OCI-LY3 (cell line): ENCODE measurements around the gene CMTM4.
"Not testable (repeated sequence)": the region's sequence is repeated elsewhere in the genome, so short reads cannot be mapped to it uniquely, and the experiment has no call there.

ENCODE experiments used
- H2AFZ ChIP-seq: fragments of 200-600, 300-600 bp; shearing (Covaris generic); 2 replicates; pipeline ENCODE4 v1.6.0; 2014; ENCODE audit warnings: antibody characterized with exemption, low read depth, low read length
- H3K27ac ChIP-seq: fragments of 200-600, 300-600 bp; sonication (generic); 2 replicates; pipeline ENCODE4 v1.5.1; 2014; ENCODE audit warnings: mild to moderate bottlenecking, low read length, moderate library complexity, mixed read lengths
- H3K27me3 ChIP-seq: fragments of 200-600, 300-600 bp; sonication (generic); 2 replicates; pipeline ENCODE4 v1.6.1; 2014; ENCODE audit warnings: low read depth, low read length, mixed read lengths
- H3K36me3 ChIP-seq: fragments of 200-600, 300-600 bp; sonication (generic); replicated peaks from 2 replicates; pipeline ENCODE3; 2014; ENCODE audit warnings: low read depth, low read length, mixed read lengths
- H3K4me1 ChIP-seq: fragments of 300-600, 200-600 bp; sonication (generic); 2 replicates; pipeline ENCODE4 v1.6.1; 2014; ENCODE audit warnings: low read length, mixed read lengths
- H3K4me2 ChIP-seq: fragments of 200-600, 300-600 bp; sonication (generic); 2 replicates; pipeline ENCODE4 v1.6.1; 2014; ENCODE audit warnings: low read length, mixed read lengths
- H3K4me3 ChIP-seq: fragments of 300-600, 200-600 bp; sonication (generic); 2 replicates; pipeline ENCODE4 v1.5.1; 2014; ENCODE audit warnings: antibody characterized with exemption, mild to moderate bottlenecking, low read length, moderate library complexity
- H3K79me2 ChIP-seq: fragments of 300-600, 200-600 bp; shearing (Covaris generic); 2 replicates; pipeline ENCODE4 v1.6.1; 2014; ENCODE audit warnings: mild to moderate bottlenecking, low read length, mixed read lengths
- H3K9ac ChIP-seq: fragments of 300-600, 200-600 bp; shearing (Covaris generic); 2 replicates; pipeline ENCODE4 v1.6.0; 2014; ENCODE audit warnings: mild to moderate bottlenecking, low read length, moderate library complexity
- H3K9me3 ChIP-seq: fragments of 200-600, 300-600 bp; shearing (Covaris generic); 2 replicates; pipeline ENCODE4 v1.6.1; 2014; ENCODE audit warnings: low read length, mixed read lengths; ENCODE audit not compliant: insufficient read depth
- H4K20me1 ChIP-seq: fragments of 200-600, 300-600 bp; sonication (generic); 2 replicates; pipeline ENCODE4 v1.6.1; 2016; ENCODE audit warnings: low read length, mixed read lengths; ENCODE audit not compliant: insufficient read depth
- EZH2phosphoT487 ChIP-seq: fragments of 200-600 bp; shearing (Covaris generic); IDR thresholded peaks from 2 replicates; pipeline ENCODE4 v1.6.1; 2018; ENCODE audit warnings: antibody characterized with exemption, mixed run types, low read depth
- TF ChIP-seq, protein P1 (sequence below): fragments of 200-600, 300-600 bp; sonication (generic); IDR thresholded peaks from 2 replicates; pipeline ENCODE4 v1.5.1; 2014; ENCODE audit warnings: antibody characterized with exemption, low read length, low read depth

CMTM4 gene

GRCh38 chr16:66596986-66597848 is 99.3 kb downstream of the CMTM4 start:
- Histone ChIP-seq H4K20me1 (no peaks in the 10 kb centered on the region), H3K4me3 (peak overlapping the region; percentile 21), H3K36me3 (no peaks in the 10 kb centered on the region), H3K27me3 (peaks cover 26% of the 10 kb centered on the region), H3K9ac (no peak overlapping the region), H3K4me1 (peaks cover 48% of the 10 kb centered on the region), H2AFZ (no peak overlapping the region), H3K27ac (peak overlapping the region; percentile 63), H3K4me2 (peak overlapping the region; percentile 73), H3K9me3 (peaks cover 16% of the 10 kb centered on the region), H3K79me2 (no peaks in the 10 kb centered on the region)
- TF ChIP-seq EZH2phosphoT487 = no peak
- TF ChIP-seq, protein P1, sequence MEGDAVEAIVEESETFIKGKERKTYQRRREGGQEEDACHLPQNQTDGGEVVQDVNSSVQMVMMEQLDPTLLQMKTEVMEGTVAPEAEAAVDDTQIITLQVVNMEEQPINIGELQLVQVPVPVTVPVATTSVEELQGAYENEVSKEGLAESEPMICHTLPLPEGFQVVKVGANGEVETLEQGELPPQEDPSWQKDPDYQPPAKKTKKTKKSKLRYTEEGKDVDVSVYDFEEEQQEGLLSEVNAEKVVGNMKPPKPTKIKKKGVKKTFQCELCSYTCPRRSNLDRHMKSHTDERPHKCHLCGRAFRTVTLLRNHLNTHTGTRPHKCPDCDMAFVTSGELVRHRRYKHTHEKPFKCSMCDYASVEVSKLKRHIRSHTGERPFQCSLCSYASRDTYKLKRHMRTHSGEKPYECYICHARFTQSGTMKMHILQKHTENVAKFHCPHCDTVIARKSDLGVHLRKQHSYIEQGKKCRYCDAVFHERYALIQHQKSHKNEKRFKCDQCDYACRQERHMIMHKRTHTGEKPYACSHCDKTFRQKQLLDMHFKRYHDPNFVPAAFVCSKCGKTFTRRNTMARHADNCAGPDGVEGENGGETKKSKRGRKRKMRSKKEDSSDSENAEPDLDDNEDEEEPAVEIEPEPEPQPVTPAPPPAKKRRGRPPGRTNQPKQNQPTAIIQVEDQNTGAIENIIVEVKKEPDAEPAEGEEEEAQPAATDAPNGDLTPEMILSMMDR = no peak

GRCh38 chr16:66596559-66596958 is 100.0 kb downstream of the CMTM4 start:
- Histone ChIP-seq H3K4me1 (peaks cover 48% of the 10 kb centered on the region), H3K9me3 (peaks cover 15% of the 10 kb centered on the region), H3K27me3 (peaks cover 26% of the 10 kb centered on the region), H3K4me2 (peak overlapping the region; percentile 73)
- H3K36me3 ChIP-seq, H4K20me1 ChIP-seq, H3K79me2 ChIP-seq, H3K4me3 ChIP-seq, H3K27ac ChIP-seq, H2AFZ ChIP-seq, H3K9ac ChIP-seq: not testable (repeated sequence)

DNA sequence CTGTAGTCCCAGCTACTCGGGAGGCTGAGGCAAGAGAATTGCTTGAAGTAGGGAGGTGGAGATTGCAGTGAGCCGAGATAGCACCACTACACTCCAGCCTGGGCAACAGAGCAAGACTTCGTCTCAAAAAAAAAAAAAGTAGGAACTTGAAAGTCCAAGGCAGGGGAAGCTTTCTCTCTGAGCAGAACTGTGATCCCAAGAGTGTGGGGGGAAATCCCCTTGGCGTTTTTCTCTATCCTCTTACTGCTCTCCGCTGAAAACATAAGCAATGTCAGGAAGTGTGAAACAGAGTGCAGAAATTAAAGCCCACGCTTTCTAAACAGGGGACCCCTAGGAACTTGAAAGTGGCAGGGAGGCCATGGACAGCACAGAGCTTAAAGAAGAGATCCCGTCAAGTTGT is 101.8 kb downstream of the CMTM4 start:
- H3K36me3 ChIP-seq = no peaks in the 10 kb centered on the region
- peaks cover 4% of the 10 kb centered on the region; the same call in 1 of the 2 replicates for H3K9me3 ChIP-seq
- peak overlapping the region; percentile 42; the same call in 1 of the 2 replicates for H3K27ac ChIP-seq
- no peak overlapping the region; the same call in 1 of the 2 replicates for H3K9ac ChIP-seq
- H3K4me1 ChIP-seq = peaks cover 56% of the 10 kb centered on the region
- peak overlapping the region; percentile 92 for H3K4me2 ChIP-seq
- TF ChIP-seq, protein P1 = no peak
- no peak for TF ChIP-seq EZH2phosphoT487
- H3K27me3 ChIP-seq = peaks cover 26% of the 10 kb centered on the region
- no peaks in the 10 kb centered on the region for H3K79me2 ChIP-seq
- no peaks in the 10 kb centered on the region for H4K20me1 ChIP-seq
- H3K4me3 ChIP-seq = peak overlapping the region; percentile 68
- H2AFZ ChIP-seq = no peak overlapping the region

GRCh38 chr16:66592814-66593213 is 103.7 kb downstream of the CMTM4 start:
- Histone ChIP-seq H4K20me1 (no peaks in the 10 kb centered on the region), H3K27me3 (peaks cover 16% of the 10 kb centered on the region), H3K79me2 (no peaks in the 10 kb centered on the region), H3K9ac (no peak overlapping the region), H3K4me1 (peaks cover 55% of the 10 kb centered on the region), H3K36me3 (no peaks in the 10 kb centered on the region), H3K27ac (no peak overlapping the region), H2AFZ (no peak overlapping the region), H3K9me3 (peaks cover 4% of the 10 kb centered on the region; the same call in 1 of the 2 replicates), H3K4me3 (no peak overlapping the region), H3K4me2 (no peak overlapping the region)
- TF ChIP-seq, protein P1 = no peak
